GM21447 (cell line): ENCODE data around the gene TPCN1.

ENCODE experiments used
- ATAC-seq: cut with Tn5 transposase; IDR thresholded peaks from one replicate; pipeline ENCODE4 v1.9.1; 2021; ENCODE audit not compliant: unreplicated experiment

The TPCN1 gene

GRCh38 chr12:113221181-113221996, at the start of gene TPCN1:
TSS of gene TPCN1 (plus strand) at chr12:113221464. CDS start at chr12:113226853, 5,389 bp downstream.
- peak; percentile 86 for ATAC-seq

GRCh38 chr12:113171543-113171942, 49.7 kb upstream of the TPCN1 start:
- ATAC-seq: no peak

GRCh38 chr12:113172185-113172584, 49.1 kb upstream of the TPCN1 start:
- no peak for ATAC-seq

- peak; percentile 81 for ATAC-seq
These were observed 48.1 kb upstream of the TPCN1 start for GRCh38 chr12:113173081-113173698.

- no peak for ATAC-seq
These were observed 46.5 kb upstream of the TPCN1 start for GRCh38 chr12:113174461-113175384.

GRCh38 chr12:113179023-113179422, 42.2 kb upstream of the TPCN1 start:
- no peak for ATAC-seq

- no peak for ATAC-seq
These were observed 40.9 kb upstream of the TPCN1 start for GRCh38 chr12:113180333-113180732.

DNA sequence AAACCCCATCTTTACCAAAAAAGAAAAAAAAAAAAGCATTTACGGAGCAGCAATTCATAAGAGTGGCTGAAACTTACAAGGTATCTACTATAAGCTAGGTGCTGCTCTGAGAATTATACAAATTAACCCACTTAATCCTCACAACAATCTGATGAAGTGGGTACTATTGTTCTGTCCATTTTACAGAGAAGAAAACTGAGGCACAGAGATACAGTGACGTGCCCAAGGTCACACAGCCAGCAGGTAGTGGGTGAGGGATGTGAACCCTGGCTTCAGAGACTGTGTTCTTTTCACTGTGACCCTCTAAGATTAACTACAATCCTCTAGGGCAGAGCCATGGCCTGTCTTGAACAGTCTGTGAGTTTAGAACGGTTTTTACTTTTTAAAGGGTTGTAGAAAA, 39.3 kb upstream of the TPCN1 start:
- ATAC-seq: no peak

GRCh38 chr12:113183030-113183589, 38.2 kb upstream of the TPCN1 start:
- ATAC-seq: no peak

- peak; percentile 46 for ATAC-seq
These were observed 37.0 kb upstream of the TPCN1 start for GRCh38 chr12:113184098-113184899.

GRCh38 chr12:113184900-113185179, 36.4 kb upstream of the TPCN1 start:
- peak; percentile 79 for ATAC-seq

DNA sequence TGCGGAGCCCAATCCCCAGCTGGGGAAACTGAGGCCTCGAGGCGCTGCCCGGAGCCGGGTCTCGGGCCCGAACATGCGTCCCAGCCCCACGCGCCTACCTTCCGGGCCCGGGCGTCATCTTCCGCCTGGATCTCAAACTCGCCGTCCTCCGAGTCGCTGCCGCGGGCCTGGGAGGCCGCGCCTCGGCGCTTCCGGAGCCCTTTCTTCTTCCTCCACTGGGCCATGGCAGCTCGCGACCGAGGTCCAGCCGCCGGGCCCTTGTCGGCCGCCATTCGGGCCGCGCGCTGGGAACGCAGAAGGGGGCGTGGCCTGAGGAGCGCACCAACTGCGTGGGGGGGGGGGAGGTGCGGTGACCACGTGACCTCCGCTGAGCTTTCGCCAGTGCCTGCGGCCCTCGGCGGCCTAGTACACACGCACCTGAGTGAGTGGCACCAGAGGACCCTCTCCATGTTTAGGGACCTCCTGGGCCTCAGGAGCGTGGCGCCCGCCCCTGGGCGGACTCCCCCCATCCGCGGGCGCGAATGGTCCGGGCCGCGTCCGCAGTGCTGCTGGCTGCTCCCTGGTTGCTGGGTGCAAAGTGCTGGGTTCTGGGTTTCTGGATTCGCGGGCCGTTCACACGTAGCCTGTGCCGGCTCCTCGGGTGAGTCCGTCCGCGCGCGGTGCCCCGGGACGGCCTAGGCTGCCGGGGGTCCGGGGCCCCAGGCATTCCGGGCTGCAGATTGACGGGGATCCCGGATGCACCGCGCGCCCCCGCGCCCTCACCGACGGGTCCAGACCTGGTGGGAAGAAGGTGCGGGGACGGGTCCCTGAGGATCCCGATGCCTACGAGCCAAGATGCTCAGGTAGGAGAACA, 35.9 kb upstream of the TPCN1 start, which contains the start of the genes DDX54 and RITA1:
DDX54 (minus strand) TSS at position 299 of the 853 bp plus-strand sequence; CDS start at position 272, 27 bp downstream.
RITA1 (plus strand) TSS at position 542 of the 853 bp plus-strand sequence. CDS start 1,026 bp downstream, outside the sequence.
- ATAC-seq: peak; percentile 40

DNA sequence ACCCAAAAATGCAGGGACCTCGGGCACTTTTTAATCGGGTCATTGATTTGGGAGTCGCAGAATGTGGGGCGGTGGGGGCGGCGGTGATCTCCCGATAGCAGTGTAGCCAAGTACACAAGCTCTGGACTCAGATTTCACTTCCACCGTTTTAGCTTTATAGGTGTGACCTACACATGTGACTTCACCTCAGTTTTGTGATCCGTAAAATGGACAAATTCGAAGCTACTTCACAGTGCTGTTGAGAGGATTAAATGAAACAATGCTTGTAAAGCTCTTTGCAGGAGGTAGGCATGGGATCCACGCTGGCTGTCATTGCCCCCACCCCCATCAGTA, 35.3 kb upstream of the TPCN1 start:
- no peak for ATAC-seq

- ATAC-seq: no peak
These were observed 34.5 kb upstream of the TPCN1 start for GRCh38 chr12:113186666-113187325.

- ATAC-seq: no peak
These were observed 31.9 kb upstream of the TPCN1 start for GRCh38 chr12:113189361-113189760.

DNA sequence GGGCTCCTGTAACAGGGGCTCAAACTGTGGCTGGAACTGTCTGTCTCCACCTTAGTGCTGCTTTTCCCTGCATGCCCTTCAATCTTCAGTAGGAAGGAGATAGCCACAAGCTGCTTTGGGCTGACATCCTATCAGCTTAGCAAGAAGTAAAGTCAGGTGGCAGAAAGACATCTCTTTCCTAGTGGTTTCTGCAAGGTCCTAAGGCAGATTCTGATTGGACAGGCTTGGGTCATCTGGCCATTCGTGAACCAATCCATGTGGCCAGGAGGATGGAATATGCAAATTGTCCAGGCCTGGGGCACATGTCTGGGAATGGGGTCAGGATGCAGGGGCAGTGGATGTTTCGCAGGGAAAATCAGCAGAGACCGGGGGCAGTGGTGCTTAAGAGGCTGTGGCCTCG, 30.5 kb upstream of the TPCN1 start:
- no peak for ATAC-seq

DNA sequence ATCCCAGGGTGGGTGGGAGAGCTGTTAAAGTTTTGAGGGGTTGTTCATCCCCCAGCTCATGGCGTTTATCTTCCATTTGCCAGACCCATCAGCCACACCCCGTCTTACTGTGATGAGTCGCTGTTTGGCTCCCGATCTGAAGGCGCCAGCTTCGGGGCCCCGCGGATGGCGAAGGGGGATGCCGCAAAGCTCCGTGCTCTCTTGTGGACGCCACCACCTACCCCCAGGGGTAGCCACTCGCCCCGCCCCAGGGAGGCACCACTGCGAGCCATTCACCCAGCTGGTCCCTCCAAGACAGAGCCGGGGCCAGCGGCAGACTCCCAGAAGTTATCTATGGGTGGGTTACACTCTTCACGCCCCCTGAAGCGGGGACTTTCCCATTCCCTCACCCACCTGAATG, 30.0 kb upstream of the TPCN1 start:
- ATAC-seq: no peak

- no peak for ATAC-seq
These were observed 26.3 kb upstream of the TPCN1 start for GRCh38 chr12:113194971-113195391.

DNA sequence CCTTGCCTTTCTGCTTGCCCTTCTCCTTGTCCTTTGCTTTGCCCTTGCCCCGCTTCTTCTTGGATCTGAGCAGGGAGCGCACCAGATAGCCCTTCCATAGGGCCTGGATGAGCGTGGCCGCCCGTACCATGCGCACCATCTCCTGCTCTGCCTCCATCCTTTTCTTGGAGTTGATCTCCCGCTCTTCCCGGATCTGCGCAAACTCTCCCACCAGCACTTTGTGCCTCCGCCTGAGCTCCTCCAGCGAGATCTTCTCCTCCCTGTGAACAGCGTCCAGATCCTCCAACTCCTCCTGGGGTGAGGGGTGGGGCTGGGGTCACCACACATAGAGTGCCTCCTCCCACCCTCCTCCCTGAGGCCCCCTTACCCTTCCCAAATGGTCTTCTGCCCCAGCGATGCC, 25.7 kb upstream of the TPCN1 start:
- ATAC-seq: no peak
